ENCODE data around the gene NUF2.

DNA sequence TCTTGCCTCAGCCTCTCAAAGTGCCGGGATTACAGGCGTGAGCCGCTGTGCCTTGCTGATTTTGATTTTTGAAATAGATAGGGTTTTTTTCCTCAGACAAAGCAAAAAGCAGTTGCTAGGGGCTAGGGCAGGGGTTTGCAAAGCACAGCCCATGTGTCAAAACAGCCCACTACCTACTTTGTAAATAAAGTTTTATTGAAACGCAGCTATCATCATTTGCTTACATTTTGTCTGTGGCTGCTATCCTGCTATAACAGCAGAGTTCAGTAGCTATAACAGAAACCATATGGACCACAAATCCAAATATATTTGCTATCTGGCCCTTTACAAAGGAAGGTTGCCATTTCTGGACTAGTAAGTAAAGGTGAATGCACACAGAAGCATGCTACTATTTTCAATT lies 44.8 kb downstream of the NUF2 start:
- TF ChIP-seq, protein P1, sequence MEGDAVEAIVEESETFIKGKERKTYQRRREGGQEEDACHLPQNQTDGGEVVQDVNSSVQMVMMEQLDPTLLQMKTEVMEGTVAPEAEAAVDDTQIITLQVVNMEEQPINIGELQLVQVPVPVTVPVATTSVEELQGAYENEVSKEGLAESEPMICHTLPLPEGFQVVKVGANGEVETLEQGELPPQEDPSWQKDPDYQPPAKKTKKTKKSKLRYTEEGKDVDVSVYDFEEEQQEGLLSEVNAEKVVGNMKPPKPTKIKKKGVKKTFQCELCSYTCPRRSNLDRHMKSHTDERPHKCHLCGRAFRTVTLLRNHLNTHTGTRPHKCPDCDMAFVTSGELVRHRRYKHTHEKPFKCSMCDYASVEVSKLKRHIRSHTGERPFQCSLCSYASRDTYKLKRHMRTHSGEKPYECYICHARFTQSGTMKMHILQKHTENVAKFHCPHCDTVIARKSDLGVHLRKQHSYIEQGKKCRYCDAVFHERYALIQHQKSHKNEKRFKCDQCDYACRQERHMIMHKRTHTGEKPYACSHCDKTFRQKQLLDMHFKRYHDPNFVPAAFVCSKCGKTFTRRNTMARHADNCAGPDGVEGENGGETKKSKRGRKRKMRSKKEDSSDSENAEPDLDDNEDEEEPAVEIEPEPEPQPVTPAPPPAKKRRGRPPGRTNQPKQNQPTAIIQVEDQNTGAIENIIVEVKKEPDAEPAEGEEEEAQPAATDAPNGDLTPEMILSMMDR (IDR thresholded peaks at IDR 0.05): no peak
- TF ChIP-seq POLR2A (IDR thresholded peaks at IDR 0.05): no peak
